Measurements from ENCODE around the gene MARCKSL1. TPM values are rescaled to one million over a fixed set of nuclear protein-coding genes. Genes with fewer than 3 reads are reported as not detected.

Gene MARCKSL1
- total and polyA plus RNA-seq, 2 of the 8 experiments (the other 6 are each of a cell fraction or from before 2014, with no cell fraction given) = 536 to 558 TPM

DNA sequence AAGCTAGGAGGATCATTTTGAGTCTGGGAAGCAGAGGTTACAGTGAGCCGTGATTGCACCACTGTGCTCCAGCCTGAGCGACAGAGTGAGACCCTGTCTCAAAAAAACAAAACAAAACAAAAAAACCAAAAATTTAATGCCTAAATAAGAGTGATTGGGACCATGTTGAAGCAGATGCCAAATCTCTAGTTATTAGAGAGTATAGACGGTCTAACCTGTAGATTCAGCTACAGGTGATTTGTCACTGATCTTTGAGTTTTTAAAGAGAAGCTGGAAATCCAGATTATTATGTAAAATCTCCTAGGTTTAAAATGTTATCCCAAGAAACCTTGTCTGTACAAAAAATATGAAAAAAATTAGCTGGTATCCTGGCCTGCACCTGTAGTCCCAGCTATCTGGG is 32.7 kb downstream of the MARCKSL1 start:
- Histone ChIP-seq H3K23ac (ENCODE audit: insufficient read length) (no peak overlapping the region), H3K4me2 (ENCODE audit: insufficient read depth in 1 of 2, low read depth in 2 of 2, low read length in 2 of 2) (no peak overlapping the region), H3K14ac (ENCODE audit: insufficient read length) (no peak overlapping the region), H3K56ac (replicated peaks; ENCODE audit: insufficient read length, low read depth, low read length) (no peak overlapping the region), H3K36me3 (ENCODE audit: control insufficient read depth in 2 of 4, insufficient read depth in 4 of 4, low read length in 3 of 4) (peaks cover 5 to 33% (median 18%) of the 10 kb centered on the region in 4 experiments; a peak in 7 of 8 replicates), H3K23me2 (ENCODE audit: low read depth, low read length) (no peaks in the 10 kb centered on the region), H3K79me2 (ENCODE audit: control insufficient read depth in 1 of 2, insufficient read depth in 2 of 2, low read length in 2 of 2) (peaks cover 0 to 37% of the 10 kb centered on the region in 2 experiments; a peak in 2 of 4 replicates), H2BK12ac (ENCODE audit: low read depth, low read length) (no peak overlapping the region), H3K27me3 (replicated peaks in 1 of 4; ENCODE audit: control insufficient read depth in 3 of 4, extremely low read depth in 1 of 4, insufficient read depth in 3 of 4, low read length in 3 of 4) (no peaks in the 10 kb centered on the region), H4K91ac (replicated peaks; ENCODE audit: insufficient read length, low read length) (no peak overlapping the region), H4K8ac (ENCODE audit: extremely low read depth, insufficient read depth, low read length) (no peak overlapping the region), H3K4ac (replicated peaks; ENCODE audit: insufficient read length, low read depth, low read length) (no peak overlapping the region), H3K27ac (ENCODE audit: low read depth, low read length) (no peak overlapping the region), H3K4me1 (replicated peaks in 1 of 4; ENCODE audit: control insufficient read depth in 3 of 4, insufficient read depth in 4 of 4, low read length in 3 of 4) (no peaks in the 10 kb centered on the region), H2BK20ac (ENCODE audit: low read length) (no peak overlapping the region), H2AK5ac (ENCODE audit: low read depth, low read length) (no peak overlapping the region), H2AFZ (ENCODE audit: low read length) (no peak overlapping the region), H4K20me1 (replicated peaks in 1 of 2; ENCODE audit: control insufficient read depth in 1 of 2, insufficient read depth in 2 of 2, low read length in 2 of 2) (peaks cover 0 to 8% of the 10 kb centered on the region in 2 experiments), H3K9ac (replicated peaks in 1 of 4; ENCODE audit: extremely low read depth in 1 of 4, low read depth in 3 of 4, low read length in 3 of 4) (no peak overlapping the region), H3K79me1 (ENCODE audit: low read depth, low read length) (peaks cover 3% of the 10 kb centered on the region), H4K5ac (ENCODE audit: insufficient read length, low read depth, low read length) (no peak overlapping the region), H3K18ac (ENCODE audit: extremely low read depth, low read length) (no peak overlapping the region), H2BK15ac (ENCODE audit: low read length) (no peak overlapping the region), H2BK5ac (ENCODE audit: low read depth, low read length) (no peak overlapping the region), H3K9me3 (ENCODE audit: insufficient read depth in 2 of 2, low read depth in 1 of 2, low read length in 1 of 2) (no peaks in the 10 kb centered on the region), H3K4me3 (ENCODE audit: extremely low read depth in 1 of 4, insufficient read depth in 2 of 4, low read depth in 3 of 4, low read length in 4 of 4) (no peak overlapping the region), H2BK120ac (replicated peaks; ENCODE audit: low read depth, low read length) (no peak overlapping the region)
- no peak for TF ChIP-seq NRF1 (IDR thresholded peaks at IDR 0.05; ENCODE audit: low read depth, low read length)
- no peak for TF ChIP-seq KDM1A (IDR thresholded peaks at IDR 0.05; ENCODE audit: borderline replicate concordance, low read length)
- TF ChIP-seq KDM5A (IDR thresholded peaks at IDR 0.05; ENCODE audit: low read length) = no peak
- TF ChIP-seq RXRA (IDR thresholded peaks at IDR 0.05; ENCODE audit: insufficient read depth, low read depth, low read length) = no peak
- no peak for TF ChIP-seq POU5F1 (IDR thresholded peaks at IDR 0.05; ENCODE audit: low read depth, low read length)
- WGBS, 2 experiments (ENCODE audit: extremely low coverage in 1 of 2, insufficient coverage in 1 of 2, insufficient read length in 1 of 2, insufficient replicate concordance in 2 of 2, low coverage in 1 of 2, low lambda C conversion rate in 2 of 2, missing lambda C conversion rate in 1 of 2) = 89% methylated on average over 3 of the region's 3 CpGs; no CpG with 5 or more reads in 1 of the 2 experiments
- CTCF ChIA-PET (ENCODE audit: partially characterized antibody) = interaction anchor here (0.9 to 3.3 kb wide), 4 partner anchors 10 to 103 kb away, joined by 3 to 16 read pairs (median 4); partner anchors contain the start of genes CCDC28B and FAM167B
- POLR2A ChIA-PET (ENCODE audit: partially characterized antibody) = interaction anchor here (0.8 to 2.1 kb wide), 5 partner anchors 9 to 103 kb away, joined by 3 to 5 read pairs (median 4); partner anchors contain the start of genes CCDC28B and HDAC1
- no peak for DNase-seq (ENCODE audit: low read depth in 1 of 2, low spot score in 2 of 2)
- no peak for FAIRE-seq

Data from H1 (cell line).